ENCODE data around the gene CA6.

DNA sequence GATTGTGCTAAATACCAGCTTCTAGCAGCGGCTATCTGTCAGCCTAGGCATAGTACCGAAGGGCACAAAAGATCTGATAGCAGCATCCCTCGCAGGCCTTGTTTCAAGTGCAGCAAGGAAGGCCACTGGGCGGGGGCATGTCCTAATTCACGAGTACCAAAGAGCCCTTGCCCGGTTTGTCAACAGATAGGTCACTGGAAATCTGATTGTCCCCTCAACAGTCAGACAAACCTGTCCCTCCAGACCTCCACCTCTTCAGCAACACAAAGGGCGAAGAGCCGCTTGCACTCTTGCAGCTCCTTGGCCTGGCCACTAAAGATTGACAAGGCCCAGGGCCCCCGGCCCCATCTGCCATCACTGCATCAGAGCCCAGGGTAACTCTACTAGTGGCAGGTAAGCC is 22.7 kb upstream of the CA6 start:
- no peak for TF ChIP-seq RXRA (IDR thresholded peaks at IDR 0.05; ENCODE audit: insufficient read depth, low read depth, low read length)
- TF ChIP-seq RFX5 (IDR thresholded peaks at IDR 0.05; ENCODE audit: borderline replicate concordance, low read depth, low read length), result no peak
- TF ChIP-seq CTCF (IDR thresholded peaks at IDR 0.05; ENCODE audit: control extremely low read depth in 1 of 3, insufficient read depth in 1 of 3, low read depth in 1 of 3, low read length in 3 of 3), result no peak
- no peak for TF ChIP-seq BCL11A (IDR thresholded peaks at IDR 0.05; ENCODE audit: low read depth in 2 of 2, low read length in 2 of 2)
- TF ChIP-seq GTF2F1 (IDR thresholded peaks at IDR 0.05; ENCODE audit: borderline replicate concordance, low read depth, low read length), result no peak
- TF ChIP-seq, protein P1, sequence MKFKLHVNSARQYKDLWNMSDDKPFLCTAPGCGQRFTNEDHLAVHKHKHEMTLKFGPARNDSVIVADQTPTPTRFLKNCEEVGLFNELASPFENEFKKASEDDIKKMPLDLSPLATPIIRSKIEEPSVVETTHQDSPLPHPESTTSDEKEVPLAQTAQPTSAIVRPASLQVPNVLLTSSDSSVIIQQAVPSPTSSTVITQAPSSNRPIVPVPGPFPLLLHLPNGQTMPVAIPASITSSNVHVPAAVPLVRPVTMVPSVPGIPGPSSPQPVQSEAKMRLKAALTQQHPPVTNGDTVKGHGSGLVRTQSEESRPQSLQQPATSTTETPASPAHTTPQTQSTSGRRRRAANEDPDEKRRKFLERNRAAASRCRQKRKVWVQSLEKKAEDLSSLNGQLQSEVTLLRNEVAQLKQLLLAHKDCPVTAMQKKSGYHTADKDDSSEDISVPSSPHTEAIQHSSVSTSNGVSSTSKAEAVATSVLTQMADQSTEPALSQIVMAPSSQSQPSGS (IDR thresholded peaks at IDR 0.05; ENCODE audit: low read length), result no peak
